Activated T-cell treated with anti-CD3 and anti-CD28 coated beads for 1 hour (primary cell): ENCODE data around the gene PXDN.

Experiments used
- DNase-seq: peaks from one replicate; pipeline ENCODE4 v3.0.0-alpha.2; 2020; ENCODE audit warnings: low read depth

PXDN gene

GRCh38 chr2:1649103-1650084, 94.9 kb downstream of the PXDN start:
- DNase-seq: no peak

- no peak for DNase-seq
Measured at GRCh38 chr2:1648241-1649102, 95.8 kb downstream of the PXDN start.

DNA sequence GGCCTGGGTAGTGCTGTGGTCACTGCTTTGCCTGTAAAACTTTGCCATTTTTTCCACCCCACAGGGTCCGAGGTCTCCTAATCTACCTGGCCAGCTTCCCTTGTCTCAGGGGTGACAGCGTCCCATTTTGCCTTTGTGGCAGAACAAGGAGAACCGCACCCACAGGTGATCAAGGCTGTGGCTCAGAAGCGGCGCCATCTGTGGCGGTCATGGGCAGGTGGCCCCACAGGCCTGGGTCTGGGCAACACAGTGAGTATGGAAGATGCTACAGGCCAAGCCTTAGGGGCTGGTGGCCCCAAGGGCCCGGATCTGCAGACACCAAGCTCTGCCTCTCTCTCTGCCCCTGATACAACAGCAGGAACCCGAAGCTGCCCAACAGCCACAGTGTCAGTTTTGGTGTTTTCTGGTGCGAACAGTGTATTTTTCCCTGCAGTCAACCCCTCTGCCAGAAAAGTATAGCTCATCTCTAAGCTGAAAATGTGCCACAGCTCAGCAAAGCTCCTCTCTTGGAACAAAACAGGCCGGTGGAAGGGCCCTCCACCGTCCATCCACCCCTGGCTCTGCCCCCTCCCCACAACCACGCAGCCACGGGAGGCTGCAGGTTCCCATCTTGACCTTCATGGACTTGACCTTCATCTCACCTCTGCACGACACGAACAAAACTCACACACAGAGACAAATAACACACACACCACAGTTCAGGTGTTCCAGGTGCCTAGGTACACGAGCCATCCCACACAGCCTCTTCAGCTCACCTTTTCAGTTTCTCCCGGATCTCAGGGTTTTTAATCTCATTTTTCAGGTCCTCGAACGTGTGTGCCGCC, 96.7 kb downstream of the PXDN start:
- no peak for DNase-seq

DNA sequence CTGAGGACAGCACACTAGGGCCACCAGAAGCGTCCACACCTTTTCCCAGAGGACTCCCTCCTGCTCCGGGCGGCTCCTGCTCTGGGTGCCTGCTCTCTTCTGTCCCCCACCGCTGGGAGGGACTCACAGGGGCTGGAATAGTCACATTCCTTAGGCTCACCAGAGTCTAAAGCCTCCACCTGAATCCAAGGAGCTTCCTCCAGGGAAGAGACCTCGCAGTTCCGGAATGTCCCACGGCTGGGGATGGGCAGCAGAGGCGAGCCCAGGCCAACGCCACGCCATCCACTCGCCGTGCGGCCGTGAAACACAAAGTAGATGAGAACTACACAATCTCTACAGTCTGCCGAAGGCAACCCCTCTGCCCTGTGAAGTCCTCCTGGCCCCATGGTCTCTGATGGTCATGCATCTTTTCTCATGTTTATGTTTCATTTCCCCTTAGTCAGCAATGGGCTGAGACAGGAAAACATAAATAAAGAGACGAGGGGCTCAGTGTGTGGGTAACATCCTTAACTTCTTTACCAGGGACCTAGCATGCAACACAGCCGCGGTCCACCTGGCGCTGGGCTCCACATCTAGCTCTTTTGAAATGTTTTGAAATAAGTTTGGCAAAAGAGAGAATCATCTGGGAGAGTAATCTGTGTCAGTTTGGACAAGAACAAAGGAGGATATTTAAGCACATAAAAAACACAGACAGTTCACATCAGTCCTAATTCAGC, 98.4 kb downstream of the PXDN start:
- no peak for DNase-seq

GRCh38 chr2:1644427-1644826, 99.9 kb downstream of the PXDN start:
- no peak for DNase-seq

DNA sequence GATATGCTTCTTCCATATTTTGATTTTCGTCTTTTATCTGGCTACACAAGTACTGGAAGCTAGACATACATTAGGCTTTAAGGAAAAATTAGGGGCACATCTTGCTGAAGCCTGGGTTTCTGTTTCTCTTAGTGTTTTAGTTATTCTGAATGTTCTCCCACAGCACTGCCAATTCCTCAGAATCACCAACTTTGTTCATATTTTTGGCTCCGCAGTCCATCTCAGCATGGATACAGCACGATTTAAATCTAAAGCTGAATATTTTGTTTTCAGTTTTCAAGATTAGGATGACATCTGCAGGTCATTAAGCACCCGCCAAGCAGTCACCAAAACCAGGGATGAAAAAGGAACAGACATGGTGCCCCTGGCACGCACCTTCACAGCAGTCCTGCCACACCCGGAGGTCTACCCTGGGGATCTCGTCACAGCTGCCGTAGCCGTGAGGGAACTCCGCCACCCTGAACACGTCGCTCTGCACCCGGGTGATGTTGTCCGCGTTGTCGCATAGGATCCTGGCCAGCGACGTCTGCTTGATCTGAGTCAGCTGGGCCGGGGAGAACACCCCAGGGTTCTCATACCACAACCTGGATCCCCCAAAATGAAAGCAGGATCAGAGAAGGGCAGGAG, 101.2 kb downstream of the PXDN start:
- no peak for DNase-seq

GRCh38 chr2:1642066-1642861, 102.1 kb downstream of the PXDN start:
- DNase-seq: no peak

DNA sequence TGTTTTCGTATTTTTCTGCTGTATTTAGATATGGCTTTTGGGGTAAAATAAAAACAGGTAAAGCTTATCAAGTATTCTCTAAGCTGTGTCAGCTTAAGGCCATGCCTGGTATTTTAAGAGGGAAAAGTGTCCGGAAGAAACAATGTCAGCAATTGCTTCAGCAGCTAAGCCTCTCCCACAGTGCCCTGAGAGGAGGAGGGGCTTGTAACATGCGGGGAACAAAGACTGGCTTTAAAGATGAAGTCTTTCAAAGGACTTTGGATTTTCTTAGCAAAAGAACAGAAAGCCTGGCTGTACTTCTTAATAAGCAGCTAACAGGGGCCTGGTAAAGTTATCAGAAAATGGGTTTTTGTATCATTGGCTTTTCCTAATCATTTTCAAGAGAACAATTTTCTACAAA, 102.8 kb downstream of the PXDN start:
- no peak for DNase-seq

GRCh38 chr2:1640301-1641135, 103.8 kb downstream of the PXDN start:
- no peak for DNase-seq

- no peak for DNase-seq
Measured at GRCh38 chr2:1639086-1639858, 105.0 kb downstream of the PXDN start.

DNA sequence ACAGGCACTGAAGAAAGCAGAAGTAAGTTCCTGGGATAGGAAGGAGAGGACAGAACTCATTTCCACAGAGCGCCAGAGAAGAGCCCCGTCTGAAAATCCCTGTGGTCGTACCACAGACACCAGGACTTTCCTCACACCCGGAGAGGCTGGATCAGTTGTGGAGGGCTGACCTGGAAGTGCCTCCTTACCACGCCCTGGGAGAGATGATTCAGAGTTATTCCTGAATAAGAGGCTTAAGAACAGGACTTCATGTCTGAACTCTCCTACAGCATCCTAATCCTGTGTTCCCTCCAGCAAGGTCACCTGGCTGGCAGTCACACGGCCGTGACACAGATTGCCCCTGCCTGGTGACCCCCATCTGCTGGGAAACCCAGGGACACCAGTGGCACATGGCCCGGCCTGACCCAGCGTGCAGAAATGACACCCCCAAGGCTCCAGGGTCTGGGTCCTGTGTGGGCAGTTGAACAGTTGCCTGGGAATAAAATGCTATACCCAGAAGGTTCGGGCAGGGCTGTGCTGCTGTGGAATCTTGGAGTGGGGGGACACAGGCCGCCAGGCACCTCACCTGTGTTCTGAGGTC, 105.9 kb downstream of the PXDN start:
- DNase-seq: no peak

DNA sequence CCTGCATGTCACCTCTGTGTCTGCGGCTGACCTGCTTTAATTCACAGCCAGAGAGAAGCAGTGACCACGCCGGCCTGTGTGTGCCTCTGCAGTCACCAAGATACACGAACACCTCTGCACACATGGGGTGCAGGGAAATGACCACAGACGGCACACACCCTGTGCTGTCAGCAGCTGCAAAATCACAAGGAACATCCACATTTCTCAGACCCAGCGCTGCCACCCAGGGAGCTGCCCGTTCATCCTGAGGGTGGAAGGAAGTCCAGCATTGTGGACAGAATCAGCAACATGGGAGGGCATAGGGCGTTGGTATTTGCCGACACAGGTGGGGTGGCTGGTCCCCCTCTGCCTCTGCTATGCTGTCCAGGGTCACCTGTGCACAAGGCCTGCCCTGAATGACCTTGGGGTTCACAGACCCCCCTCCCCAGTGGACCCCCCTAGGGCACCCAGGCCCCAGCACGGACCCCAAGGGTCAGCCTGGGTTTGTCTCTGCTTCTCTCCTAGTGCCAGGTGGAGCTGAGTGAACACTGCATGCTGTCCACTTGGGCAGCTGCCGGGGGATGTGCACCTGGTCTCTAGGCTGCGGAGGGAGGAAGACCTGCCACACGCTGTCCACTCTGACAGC, 107.4 kb downstream of the PXDN start:
- DNase-seq: no peak

GRCh38 chr2:1635823-1636222, 108.5 kb downstream of the PXDN start:
- DNase-seq: no peak

DNA sequence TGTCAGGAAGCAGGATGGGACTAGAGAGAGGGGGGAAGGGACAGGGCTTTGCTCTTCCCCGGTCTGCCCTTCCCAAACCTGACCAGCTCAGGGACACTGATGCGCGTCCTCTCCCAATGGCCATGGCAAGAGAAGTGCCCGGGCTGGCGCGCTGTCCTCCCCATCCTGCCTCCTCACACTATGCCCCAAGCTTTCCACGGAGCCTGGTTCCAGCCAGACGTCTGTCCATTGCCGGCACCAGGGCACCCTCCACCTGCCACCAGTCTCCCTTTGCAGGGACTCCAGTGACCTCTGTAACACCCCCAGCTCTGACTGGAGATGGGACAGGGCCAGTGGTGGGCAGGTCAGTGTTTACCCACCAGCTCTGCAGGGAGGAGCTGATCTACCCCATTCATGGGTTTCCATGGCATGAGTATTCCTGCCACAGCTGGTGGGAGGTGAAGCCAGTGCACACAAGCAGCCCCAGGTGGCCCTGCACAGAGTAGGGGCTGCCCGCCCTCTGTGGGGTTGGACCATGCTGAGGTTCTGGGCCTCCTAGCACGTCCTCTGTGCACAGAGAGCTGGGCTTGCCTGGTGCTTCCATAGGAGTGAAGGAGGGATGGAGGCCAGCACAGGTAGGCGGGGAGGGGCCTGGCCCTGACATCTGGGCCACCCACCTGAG, 109.5 kb downstream of the PXDN start:
- DNase-seq: no peak

GRCh38 chr2:1633936-1634587, 110.3 kb downstream of the PXDN start:
- DNase-seq: no peak

DNA sequence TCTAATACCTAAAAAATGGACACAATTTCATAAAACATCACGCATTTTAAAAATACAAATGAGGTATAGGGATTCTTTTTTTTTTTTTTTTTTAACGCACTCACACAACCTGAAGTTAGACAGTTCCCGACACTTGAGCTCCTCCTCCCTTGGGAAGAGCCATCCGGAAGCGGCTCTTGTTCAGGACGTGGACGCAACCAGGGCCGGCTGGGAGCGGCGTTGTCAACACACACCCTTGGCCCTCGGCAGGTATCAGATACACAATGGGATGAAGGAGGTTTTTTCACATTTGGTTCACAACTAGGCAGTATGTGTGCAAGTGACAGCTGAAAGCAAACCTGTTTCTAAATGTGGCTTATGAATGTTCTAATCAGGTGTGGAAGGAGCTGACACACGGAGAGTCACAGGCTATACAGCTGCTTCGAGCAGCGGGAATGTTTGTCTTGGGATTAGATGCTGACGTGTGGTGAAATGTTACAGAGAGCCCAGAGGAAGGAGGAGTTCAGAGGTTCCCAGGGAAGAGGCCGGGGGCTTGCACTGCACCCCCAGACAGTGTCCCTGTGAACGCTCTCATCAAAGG, 111.1 kb downstream of the PXDN start:
- no peak for DNase-seq
